NT2/D1 (cell line): Measurements from ENCODE around the gene SOX6.

Source experiments
- YY1 ChIP-seq: IDR thresholded peaks from 2 replicates; pipeline ENCODE4 v1.6.1; 2011; ENCODE audit not compliant: insufficient read length, insufficient read depth
- ZNF274 ChIP-seq: IDR thresholded peaks from 2 replicates; pipeline ENCODE4 v1.6.1; 2011; ENCODE audit warnings: mild to moderate bottlenecking, low read depth, low read length

GRCh38 chr11:16397390-16397789 is 41.0 kb upstream of the SOX6 start:
- TF ChIP-seq YY1 = no peak
- no peak for TF ChIP-seq ZNF274
